Liver (tissue), 3 donors: ENCODE results near the gene PRR16.

Experiments
- ATF3 ChIP-seq: IDR thresholded peaks from 2 replicates; pipeline ENCODE4 v1.6.1; 2016; ENCODE audit warnings: antibody characterized with exemption
- CTCF ChIP-seq: fragments of 150-350 bp; IDR thresholded peaks from 2 replicates; pipeline ENCODE4 v1.5.1; 2017; ENCODE audit warnings: improper control_type of control experiment, low read depth, low read length; ENCODE audit not compliant: missing input control
- EGR1 ChIP-seq, 2 donors: IDR thresholded peaks; 2 replicates each; pipeline ENCODE4 v1.6.1; 2016 to 2018; ENCODE audit warnings: antibody characterized with exemption in 2 of 2, low read depth in 2 of 2
- FOXA1 ChIP-seq: IDR thresholded peaks from 2 replicates; pipeline ENCODE4 v1.6.1; 2016; ENCODE audit warnings: antibody characterized with exemption
- MAX ChIP-seq: IDR thresholded peaks from 2 replicates; pipeline ENCODE4 v1.6.1; 2016; ENCODE audit warnings: antibody characterized with exemption
- RAD21 ChIP-seq, 2 donors: IDR thresholded peaks; 2 replicates each; pipeline ENCODE4 v1.6.1; 2016; ENCODE audit warnings: antibody characterized with exemption in 2 of 2, mild to moderate bottlenecking in 2 of 2
- REST ChIP-seq: IDR thresholded peaks from 2 replicates; pipeline ENCODE4 v1.6.1; 2016; ENCODE audit warnings: antibody characterized with exemption, mild to moderate bottlenecking
- RXRA ChIP-seq, 2 donors: IDR thresholded peaks; 2 replicates each; pipeline ENCODE4 v1.6.1; 2017 to 2018; ENCODE audit warnings: antibody characterized with exemption in 2 of 2, mild to moderate bottlenecking in 1 of 2
- ZBTB33 ChIP-seq: IDR thresholded peaks from 2 replicates; pipeline ENCODE4 v1.6.1; 2016; ENCODE audit warnings: antibody characterized with exemption
- donor health status: healthy.
- donor health status: healthy.

- TF ChIP-seq CTCF (no peak), ZBTB33 (no peak), ATF3 (no peak), EGR1 (IDR thresholded peaks at IDR 0.05; ENCODE audit: low read depth in 2 of 2) (no peak), MAX (no peak), RAD21 (IDR thresholded peaks at IDR 0.05) (no peak), REST (no peak), FOXA1 (no peak), RXRA (IDR thresholded peaks at IDR 0.05) (no peak)
Measured at GRCh38 chr5:120567066-120567465, 103.0 kb downstream of the PRR16 start.
